Nephron progenitor cell (in vitro differentiated cells): Measurements from ENCODE around the gene PAK4.

Source experiments
- DNase-seq: peaks from one replicate; pipeline ENCODE4 v3.0.0; 2021
- H3K27ac Mint-ChIP-seq: 2 replicates; pipeline ENCODE4 v1.8.0; 2021; ENCODE audit warnings: mild to moderate bottlenecking, moderate library complexity, mixed read lengths
- H3K27me3 Mint-ChIP-seq: 2 replicates; pipeline ENCODE4 v1.8.0; 2021; ENCODE audit warnings: mild to moderate bottlenecking, low read depth, mixed read lengths; ENCODE audit not compliant: poor library complexity
- H3K36me3 Mint-ChIP-seq: 2 replicates; pipeline ENCODE4 v1.8.0; 2021; ENCODE audit warnings: low read depth, mixed read lengths
- H3K4me1 Mint-ChIP-seq: 2 replicates; pipeline ENCODE4 v1.8.0; 2021; ENCODE audit warnings: mixed read lengths
- H3K4me3 Mint-ChIP-seq: 2 replicates; pipeline ENCODE4 v1.8.0; 2021; ENCODE audit warnings: mild to moderate bottlenecking, moderate library complexity, mixed read lengths
- H3K9me3 Mint-ChIP-seq: 2 replicates; pipeline ENCODE4 v1.8.0; 2021; ENCODE audit warnings: mild to moderate bottlenecking, moderate library complexity, mixed read lengths
- CTCF ChIP-seq: fragments of 200-600 bp; sonication (generic); IDR thresholded peaks from 2 replicates; pipeline ENCODE4 v1.5.0; 2021; ENCODE audit warnings: antibody characterized with exemption

PAK4 gene

GRCh38 chr19:39145180-39145953 lies 19.8 kb downstream of the PAK4 start:
- peaks cover 30% of the 10 kb centered on the region for H3K36me3 Mint-ChIP-seq
- DNase-seq, result no peak
- H3K4me1 Mint-ChIP-seq, result peaks cover 43% of the 10 kb centered on the region
- no peak overlapping the region for H3K27ac Mint-ChIP-seq
- H3K9me3 Mint-ChIP-seq, result peaks cover 19% of the 10 kb centered on the region
- no peaks in the 10 kb centered on the region for H3K27me3 Mint-ChIP-seq
- TF ChIP-seq CTCF, result no peak
- no peak overlapping the region for H3K4me3 Mint-ChIP-seq

- H3K9me3 Mint-ChIP-seq, result peaks cover 19% of the 10 kb centered on the region
- H3K27ac Mint-ChIP-seq, result no peak overlapping the region
- TF ChIP-seq CTCF, result no peak
- H3K27me3 Mint-ChIP-seq, result no peaks in the 10 kb centered on the region
- H3K36me3 Mint-ChIP-seq, result peaks cover 30% of the 10 kb centered on the region
- no peak overlapping the region for H3K4me3 Mint-ChIP-seq
- peaks cover 36% of the 10 kb centered on the region for H3K4me1 Mint-ChIP-seq
- DNase-seq, result no peak
Observed at GRCh38 chr19:39146091-39146490, 20.5 kb downstream of the PAK4 start.

- H3K4me3 Mint-ChIP-seq, result no peak overlapping the region
- no peak overlapping the region for H3K27ac Mint-ChIP-seq
- H3K36me3 Mint-ChIP-seq, result peaks cover 30% of the 10 kb centered on the region
- no peak for TF ChIP-seq CTCF
- H3K4me1 Mint-ChIP-seq, result peaks cover 30% of the 10 kb centered on the region
- peaks cover 19% of the 10 kb centered on the region for H3K9me3 Mint-ChIP-seq
- no peak for DNase-seq
- no peaks in the 10 kb centered on the region for H3K27me3 Mint-ChIP-seq
Observed at GRCh38 chr19:39146686-39147450, 21.3 kb downstream of the PAK4 start.

- no peak overlapping the region for H3K27ac Mint-ChIP-seq
- H3K27me3 Mint-ChIP-seq, result no peaks in the 10 kb centered on the region
- no peak for DNase-seq
- no peak overlapping the region for H3K4me3 Mint-ChIP-seq
- peaks cover 19% of the 10 kb centered on the region for H3K9me3 Mint-ChIP-seq
- H3K36me3 Mint-ChIP-seq, result peaks cover 30% of the 10 kb centered on the region
- TF ChIP-seq CTCF, result no peak
- peaks cover 27% of the 10 kb centered on the region for H3K4me1 Mint-ChIP-seq
Observed at GRCh38 chr19:39147480-39147879, 21.9 kb downstream of the PAK4 start.

GRCh38 chr19:39148939-39149529 lies 23.4 kb downstream of the PAK4 start:
- H3K36me3 Mint-ChIP-seq, result peaks cover 35% of the 10 kb centered on the region
- H3K9me3 Mint-ChIP-seq, result peaks cover 22% of the 10 kb centered on the region
- DNase-seq, result no peak
- H3K4me1 Mint-ChIP-seq, result peaks cover 20% of the 10 kb centered on the region
- TF ChIP-seq CTCF, result no peak
- H3K27ac Mint-ChIP-seq, result no peak overlapping the region
- H3K27me3 Mint-ChIP-seq, result no peaks in the 10 kb centered on the region
- H3K4me3 Mint-ChIP-seq, result no peak overlapping the region
